Aorta (tissue), 5 donors: ENCODE measurements around the gene NOTCH1. TPM values are rescaled to one million over a fixed set of nuclear protein-coding genes. Genes with fewer than 3 reads are reported as not detected.

Experiments used
- ATAC-seq: fragments of 200-7000 bp; cut with Tn5 transposase; one replicate; pipeline ENCODE4 v1.9.1; 2022; ENCODE audit warnings: moderate library complexity; ENCODE audit not compliant: low FRiP score
- DNase-seq, 2 donors: peaks; one replicate each; pipeline ENCODE4 v3.0.0-alpha.2; 2020
- H3K27ac ChIP-seq, 2 donors: one replicate each; pipeline ENCODE4 v1.5.1; 2013; ENCODE audit warnings: low read length in 2 of 2, mild to moderate bottlenecking in 2 of 2, moderate library complexity in 2 of 2, control low read depth in 1 of 2, inconsistent platforms in 1 of 2, low read depth in 1 of 2
- H3K27me3 ChIP-seq, 2 donors: one replicate each; pipeline ENCODE4 v1.6.1; 2013; ENCODE audit warnings: control low read depth in 1 of 2, low read length in 1 of 2, mild to moderate bottlenecking in 1 of 2, moderate library complexity in 1 of 2; ENCODE audit not compliant: insufficient read depth in 2 of 2, control insufficient read depth in 1 of 2
- H3K36me3 ChIP-seq, 2 donors: one replicate each; pipeline ENCODE4 v1.6.1; 2013; ENCODE audit warnings: control low read depth in 1 of 2, low read length in 1 of 2, mild to moderate bottlenecking in 1 of 2; ENCODE audit not compliant: insufficient read depth in 2 of 2, control insufficient read depth in 1 of 2
- H3K4me1 ChIP-seq, 2 donors: one replicate each; pipeline ENCODE4 v1.6.1; 2013; ENCODE audit warnings: low read length in 2 of 2, control low read depth in 1 of 2, mild to moderate bottlenecking in 1 of 2, moderate library complexity in 1 of 2; ENCODE audit not compliant: insufficient read depth in 2 of 2, control insufficient read depth in 1 of 2
- H3K4me3 ChIP-seq, 2 donors: one replicate each; pipeline ENCODE4 v1.5.1; 2013; ENCODE audit warnings: low read length in 2 of 2, control low read depth in 1 of 2, mild to moderate bottlenecking in 1 of 2
- H3K9me3 ChIP-seq: one replicate; pipeline ENCODE4 v1.6.1; 2013; ENCODE audit warnings: mild to moderate bottlenecking, low read length; ENCODE audit not compliant: control insufficient read depth
- WGBS, 2 donors: extraction: QIAGEN DNeasy Blood & Tissue Kit; methylation state at CpG; one replicate each; pipeline ENCODE4 v1.1.7; 2013; 5-methylcytosine and 5-hydroxymethylcytosine counted together
- intact Hi-C, 2 donors: fragments of 100-400 bp; cut with DNase I; formaldehyde crosslinking; loops; one replicate each; pipeline versions ENCODE4 v1.14.2 to v1.15.0; 2022
- polyA plus RNA-seq, 2 donors: library from polyadenylated mRNA; stranded (reverse); fragments of 200-250 nt; gene quantifications; one replicate each; pipeline ENCODE4 v1.2.3, GENCODE V29; 2013
- total RNA-seq, 2 donors: library from RNA; stranded (reverse); fragmentation: NEBNext Ultra II Directional; extraction: Animal tissue kit (Norgen Biotek cat#: 25700); gene quantifications; one replicate each; pipeline ENCODE4 v1.2.1, GENCODE V29; 2021
- donor health status: healthy with polysubstance abuse.
- donor health status: Bipolar disorder and iron deficiency.
- donor health status: DM: no; HTN: no; CAD: no.
- donor health status: DM: no; HTN: no; CAD: no.
- donor health status: DM: yes; HTN: yes; CAD: no.

NOTCH1 gene
- total and polyA plus RNA-seq, 4 donors, result 3.1 to 81.6 (median 27.9) TPM

GRCh38 chr9:136476369-136477150, 69.3 kb downstream of the NOTCH1 start:
- Histone ChIP-seq H3K27me3 (no peaks in the 10 kb centered on the region), H3K9me3 (no peaks in the 10 kb centered on the region), H3K4me3 (no peak overlapping the region), H3K4me1 (no peaks in the 10 kb centered on the region), H3K36me3 (peaks cover 0 to 5% of the 10 kb centered on the region in 2 donors), H3K27ac (no peak overlapping the region)
- DNase-seq (no peak), ATAC-seq (no peak)
- WGBS, 2 donors, result 83 to 84% methylated on average over 25 of the region's 25 CpGs
- intact Hi-C loops, result no loop called here

DNA sequence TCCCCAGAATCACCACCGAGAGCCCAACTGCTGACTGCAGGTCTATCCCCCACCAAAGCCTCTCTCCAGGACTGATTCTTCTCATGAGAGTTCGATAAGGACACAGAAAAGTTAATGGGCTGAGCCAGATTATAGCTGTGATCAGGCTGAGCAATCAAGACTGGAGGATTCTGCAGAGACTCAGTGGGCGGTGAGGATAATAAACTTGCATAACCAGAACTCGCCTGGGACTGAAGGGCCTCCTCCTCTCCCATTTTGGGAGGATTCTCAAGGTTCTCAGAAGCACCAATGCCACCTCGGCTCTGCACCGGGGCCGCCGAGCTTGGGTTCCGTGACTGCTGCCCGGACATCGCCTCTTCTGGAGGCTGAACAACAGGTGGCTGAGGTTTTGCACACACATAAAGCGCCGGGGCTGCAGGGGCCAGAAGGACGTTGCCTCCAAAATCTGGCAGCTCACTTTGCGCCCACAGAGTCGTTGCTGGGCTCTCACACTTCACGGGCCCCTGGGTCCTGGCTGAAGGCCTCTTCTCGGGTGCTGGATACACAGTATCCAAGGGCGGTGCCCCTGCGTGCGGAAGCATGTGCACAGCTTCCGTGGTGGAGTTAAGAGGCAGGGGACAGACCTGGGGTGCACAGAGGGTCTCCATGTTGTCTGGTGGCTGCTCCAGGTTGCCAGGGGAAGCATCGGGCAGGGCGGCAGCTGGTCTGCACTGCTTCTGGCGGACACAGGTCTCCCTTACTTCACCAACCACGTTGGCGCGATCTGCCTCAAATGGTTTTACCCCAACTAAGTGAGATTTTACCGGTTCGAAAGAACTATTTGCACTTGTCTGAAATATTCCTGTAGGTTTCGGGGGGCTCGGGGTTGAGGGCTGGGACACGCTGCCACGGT, 70.6 kb downstream of the NOTCH1 start:
- DNase-seq (no peak), ATAC-seq (no peak)
- H3K27me3 ChIP-seq, result no peaks in the 10 kb centered on the region
- H3K4me3 ChIP-seq, result no peak overlapping the region
- 91 to 93% methylated on average over 34 of the region's 34 CpGs for WGBS, 2 donors
- intact Hi-C loops, result no loop called here
- peaks cover 0 to 8% of the 10 kb centered on the region in 2 donors for H3K36me3 ChIP-seq
- no peak overlapping the region for H3K27ac ChIP-seq
- H3K9me3 ChIP-seq, result no peaks in the 10 kb centered on the region
- no peaks in the 10 kb centered on the region for H3K4me1 ChIP-seq

DNA sequence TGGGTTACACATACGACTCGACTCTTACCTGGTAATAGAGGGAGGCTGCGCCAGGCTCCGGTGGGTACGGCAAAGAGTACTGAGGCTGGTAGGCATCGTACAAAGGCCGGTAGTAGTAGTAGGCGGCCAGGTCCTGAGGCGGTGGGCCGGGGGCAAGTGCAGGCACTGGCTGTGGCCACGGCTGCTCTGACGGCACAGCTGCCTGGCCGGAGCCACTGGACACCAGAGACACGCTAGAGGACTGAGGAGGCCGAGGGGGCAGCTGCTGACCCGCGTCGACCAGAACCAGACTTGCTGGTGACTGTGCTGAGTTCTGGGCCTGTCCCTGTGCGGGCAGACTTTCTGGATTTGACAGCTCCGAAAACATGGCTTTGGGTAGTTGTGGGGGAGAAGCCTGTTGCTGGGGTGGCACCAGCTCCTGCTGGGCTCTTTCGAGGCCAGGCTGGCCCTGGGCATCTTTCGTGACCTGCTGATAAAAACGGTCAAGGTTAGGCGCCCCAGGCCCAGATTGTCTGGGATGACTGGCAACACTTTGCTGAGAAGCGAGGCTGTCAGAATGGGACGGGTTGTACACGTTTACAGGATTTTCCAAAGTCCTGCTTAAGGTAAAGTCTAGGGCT, 71.7 kb downstream of the NOTCH1 start:
- DNase-seq (peak in 1 of 2 donors; percentile 68), ATAC-seq (no peak)
- 88 to 92% methylated on average over 27 of the region's 27 CpGs for WGBS, 2 donors
- Histone ChIP-seq H3K4me3 (no peak overlapping the region), H3K9me3 (no peaks in the 10 kb centered on the region), H3K27me3 (no peaks in the 10 kb centered on the region), H3K27ac (no peak overlapping the region), H3K4me1 (no peaks in the 10 kb centered on the region), H3K36me3 (peaks cover 0 to 9% of the 10 kb centered on the region in 2 donors)
- intact Hi-C loops, result no loop called here

GRCh38 chr9:136473354-136473721, 72.5 kb downstream of the NOTCH1 start:
- Histone ChIP-seq H3K4me3 (no peak overlapping the region), H3K27ac (no peak overlapping the region), H3K9me3 (no peaks in the 10 kb centered on the region), H3K36me3 (peaks cover 0 to 10% of the 10 kb centered on the region in 2 donors), H3K27me3 (no peaks in the 10 kb centered on the region), H3K4me1 (no peaks in the 10 kb centered on the region)
- intact Hi-C loops, result no loop called here
- DNase-seq (no peak), ATAC-seq (no peak)
- 83 to 87% methylated on average over 14 of the region's 14 CpGs for WGBS, 2 donors

GRCh38 chr9:136472640-136473353, 73.1 kb downstream of the NOTCH1 start:
- WGBS, 2 donors, result 86 to 88% methylated on average over 28 of the region's 28 CpGs
- H3K4me3 ChIP-seq, result no peak overlapping the region
- no peak for DNase-seq
- peaks cover 0 to 11% of the 10 kb centered on the region in 2 donors for H3K36me3 ChIP-seq
- ATAC-seq, result no peak
- H3K4me1 ChIP-seq, result no peaks in the 10 kb centered on the region
- no peaks in the 10 kb centered on the region for H3K27me3 ChIP-seq
- H3K9me3 ChIP-seq, result no peaks in the 10 kb centered on the region
- H3K27ac ChIP-seq, result no peak overlapping the region
- intact Hi-C loops, result no loop called here

- DNase-seq (no peak), ATAC-seq (no peak)
- Histone ChIP-seq H3K36me3 (peaks cover 0 to 13% of the 10 kb centered on the region in 2 donors), H3K27ac (no peak overlapping the region), H3K9me3 (no peaks in the 10 kb centered on the region), H3K4me3 (no peak overlapping the region), H3K27me3 (no peaks in the 10 kb centered on the region), H3K4me1 (no peaks in the 10 kb centered on the region)
- intact Hi-C loops, result no loop called here
- 87 to 88% methylated on average over 19 of the region's 19 CpGs for whole genome bisulfite sequencing, 2 donors
These were observed 73.9 kb downstream of the NOTCH1 start for GRCh38 chr9:136471802-136472487.

GRCh38 chr9:136470792-136471469, 74.9 kb downstream of the NOTCH1 start:
- no peak for DNase-seq
- no peaks in the 10 kb centered on the region for H3K27me3 ChIP-seq
- H3K36me3 ChIP-seq, result peaks cover 0 to 15% of the 10 kb centered on the region in 2 donors
- no peaks in the 10 kb centered on the region for H3K4me1 ChIP-seq
- H3K27ac ChIP-seq, result no peak overlapping the region
- H3K4me3 ChIP-seq, result no peak overlapping the region
- no peak for ATAC-seq
- intact Hi-C loops, result no loop called here
- no peaks in the 10 kb centered on the region for H3K9me3 ChIP-seq
- WGBS, 2 donors, result 90 to 92% methylated on average over 12 of the region's 12 CpGs
